GM12878 (cell line): Measurements from ENCODE around the gene ADAMTSL1. TPM values are rescaled to one million over a fixed set of nuclear protein-coding genes. Genes with fewer than 3 reads are reported as not detected.

Source experiments
- ATAC-seq: fragments of 200-7000 bp; cut with Tn5 transposase; 3 replicates; pipeline ENCODE4 v1.9.1; 2020; ENCODE audit warnings: mild to moderate bottlenecking, moderate library complexity
- BruUV-seq: library from RNA; stranded (reverse); fragments of 400-500 nt; replicated peaks from 2 replicates; lab custom pipeline; 2021; lab: Mats Ljungman, UMichigan
- CTCF ChIA-PET: fragments of 300-600 bp; sonication (Branson Sonifier 250); formaldehyde crosslinking; extraction: SDS; loops from one replicate; lab custom pipeline; 2021; ENCODE audit warnings: inconsistent platforms; lab: Yijun Ruan, JAX
- POLR2A ChIA-PET: fragments of 350-600 bp; formaldehyde crosslinking; extraction: SDS; loops from one replicate; lab custom pipeline; 2021; ENCODE audit warnings: inconsistent platforms; lab: Charles Lee
- RAD21 ChIA-PET: fragments of 300-600 bp; sonication (Branson Sonifier 250); formaldehyde crosslinking; loops from one replicate; lab custom pipeline; 2023; ENCODE audit warnings: antibody characterized with exemption; ENCODE audit not compliant: unreplicated experiment; lab: Charles Lee
- SMC1A ChIA-PET: fragments of 300-600 bp; sonication (Branson Sonifier 250); formaldehyde crosslinking; loops from one replicate; lab custom pipeline; 2023; ENCODE audit not compliant: unreplicated experiment, uncharacterized antibody; lab: Charles Lee
- DNase-seq: peaks from one replicate; pipeline ENCODE4 v3.0.0-alpha.2; 2011; ENCODE audit warnings: low read depth, low spot score
- FAIRE-seq: peaks from 3 replicates; lab custom pipeline; 2011; peaks lifted over from hg19 to GRCh38; lab: Jason Lieb, UNC
- H2AFZ ChIP-seq: 2 replicates; pipeline ENCODE4 v1.6.0; 2011; ENCODE audit warnings: low read depth, low read length, control low read depth; ENCODE audit not compliant: control insufficient read depth
- H3K27ac ChIP-seq: 2 replicates; pipeline ENCODE4 v1.5.1; 2011; ENCODE audit warnings: control low read depth; ENCODE audit not compliant: control insufficient read depth, insufficient read depth
- H3K27me3 ChIP-seq, 2 experiments: replicated peaks in 1 of 2; 2 replicates each; pipeline versions ENCODE4 v1.6.0 to v1.6.1; 2011; ENCODE audit warnings: low read length in 1 of 2; ENCODE audit not compliant: control insufficient read depth in 2 of 2, insufficient read depth in 2 of 2
- H3K36me3 ChIP-seq, 2 experiments: 2 replicates each; pipeline ENCODE4 v1.5.1; 2011; ENCODE audit warnings: low read length in 1 of 2; ENCODE audit not compliant: control insufficient read depth in 2 of 2, insufficient read depth in 2 of 2
- H3K4me1 ChIP-seq: 2 replicates; pipeline ENCODE4 v1.6.1; 2011; ENCODE audit warnings: mild to moderate bottlenecking, low read length, moderate library complexity, mixed read lengths; ENCODE audit not compliant: control insufficient read depth, insufficient read depth
- H3K4me2 ChIP-seq: 2 replicates; pipeline ENCODE4 v1.6.0; 2011; ENCODE audit warnings: control low read depth; ENCODE audit not compliant: control insufficient read depth, insufficient read depth
- H3K4me3 ChIP-seq: fragments of 200-600 bp; sonication (generic); 2 replicates; pipeline ENCODE4 v1.5.1; 2016
- H3K79me2 ChIP-seq: 2 replicates; pipeline ENCODE4 v1.6.0; 2011; ENCODE audit warnings: low read length; ENCODE audit not compliant: control insufficient read depth, insufficient read depth
- H3K9ac ChIP-seq: 2 replicates; pipeline ENCODE4 v1.8.0; 2011; ENCODE audit warnings: low read length, control low read depth, mixed read lengths; ENCODE audit not compliant: control insufficient read depth, insufficient read depth
- H3K9me3 ChIP-seq: replicated peaks from 3 replicates; pipeline ENCODE4 v1.5.1; 2011; ENCODE audit warnings: mild to moderate bottlenecking, low read length; ENCODE audit not compliant: control insufficient read depth, insufficient read depth
- H4K20me1 ChIP-seq: 2 replicates; pipeline ENCODE4 v1.6.0; 2011; ENCODE audit not compliant: control insufficient read depth, insufficient read depth
- JUNB ChIP-seq: IDR thresholded peaks from 2 replicates; pipeline ENCODE4 v1.6.1; 2016; ENCODE audit warnings: antibody characterized with exemption, mild to moderate bottlenecking
- NR2C2 ChIP-seq: IDR thresholded peaks from 2 replicates; pipeline ENCODE4 v1.6.1; 2011; ENCODE audit warnings: borderline replicate concordance, low read depth; ENCODE audit not compliant: control insufficient read depth, insufficient read length
- RELA ChIP-seq: fragments of 450-650 bp; IDR thresholded peaks from 2 replicates; pipeline ENCODE4 v1.8.0; 2014; ENCODE audit warnings: borderline replicate concordance; ENCODE audit not compliant: partially characterized antibody
- SIX5 ChIP-seq: IDR thresholded peaks from 2 replicates; pipeline ENCODE4 v1.6.1; 2011; ENCODE audit warnings: mild to moderate bottlenecking, low read depth, low read length, moderate library complexity; ENCODE audit not compliant: severe bottlenecking
- ZNF622 ChIP-seq: fragments of 450-650 bp; IDR thresholded peaks from 2 replicates; pipeline ENCODE4 v1.6.1; 2017; ENCODE audit warnings: mild to moderate bottlenecking, inconsistent platforms
- WGBS: methylation state at CpG from one replicate; pipeline ENCODE4 v1.1.6; 2016; ENCODE audit warnings: low lambda C conversion rate; ENCODE audit not compliant: insufficient replicate concordance, insufficient coverage; ENCODE audit errors: missing lambda C conversion rate; 5-methylcytosine and 5-hydroxymethylcytosine counted together
- in situ Hi-C: fragments of 300-500 bp; cut with MboI; formaldehyde crosslinking; loops from 9 replicates; pipeline ENCODE4 v1.14.3; 2018; ENCODE audit warnings: mixed read lengths
- intact Hi-C: fragments of 100-400 bp; cut with micrococcal nuclease; formaldehyde crosslinking; loops from one replicate; pipeline ENCODE4 v1.14.2; 2022; ENCODE audit not compliant: unreplicated experiment
- polyA plus RNA-seq, 11 experiments: library from polyadenylated mRNA; depleted of rRNA in 4 of 11; unstranded in 6 of 11; stranded (reverse) in 5 of 11; fragments of >200 nt; fragmentation: Nextera tagmentation in 4 of 11; fragmentation: Illumina TruSeq in 1 of 11; extraction: Ambion mirVana in 4 of 11; extraction: Trizol in 1 of 11; gene quantifications; 1 replicate in 1 of 11; 2 replicates in 10 of 11; pipeline versions ENCODE4 v1.2.1 to v1.2.3, GENCODE V29; 2011 to 2016; ENCODE audit warnings: inconsistent platforms in 2 of 11, missing spikeins in 2 of 11, low read depth in 1 of 11
- total RNA-seq, 4 experiments: library from RNA; depleted of rRNA in 3 of 4; stranded (reverse); fragments of >200 nt in 3 of 4; fragmentation: Illumina TruSeq in 1 of 4; extraction: Trizol in 1 of 4; gene quantifications; 2 replicates each; pipeline versions ENCODE4 v1.2.1 to v1.2.3, GENCODE V29; 2013 to 2021
- TF ChIP-seq, protein P1 (sequence below): IDR thresholded peaks from 2 replicates; pipeline ENCODE4 v1.6.1; 2012; ENCODE audit warnings: low read depth, low read length, improper control_type of control experiment
- TF ChIP-seq, protein P2 (sequence below): fragments of 450-650 bp; IDR thresholded peaks from 2 replicates; pipeline ENCODE4 v1.6.1; 2017; ENCODE audit warnings: mild to moderate bottlenecking
- TF ChIP-seq, protein P3 (sequence below): fragments of 450-650 bp; formaldehyde crosslinking; IDR thresholded peaks from 2 replicates; pipeline ENCODE4 v1.4.0; 2022; ENCODE audit warnings: mild to moderate bottlenecking, moderate library complexity
- TF ChIP-seq, protein P4 (sequence below): IDR thresholded peaks from 2 replicates; pipeline ENCODE4 v1.6.1; 2011; ENCODE audit warnings: low read depth, low read length, improper control_type of control experiment, borderline replicate concordance
- TF ChIP-seq, protein P5 (sequence below): fragments of 450-650 bp; IDR thresholded peaks from 2 replicates; pipeline ENCODE4 v1.6.1; 2017; ENCODE audit warnings: low read depth, mild to moderate bottlenecking, moderate library complexity

Gene ADAMTSL1
- total and polyA plus RNA-seq, 10 of the 15 experiments (the other 5 are each of a cell fraction or from before 2014, with no cell fraction given) = 0.01 to 0.10 (median 0.07) TPM; not detected in 6

DNA sequence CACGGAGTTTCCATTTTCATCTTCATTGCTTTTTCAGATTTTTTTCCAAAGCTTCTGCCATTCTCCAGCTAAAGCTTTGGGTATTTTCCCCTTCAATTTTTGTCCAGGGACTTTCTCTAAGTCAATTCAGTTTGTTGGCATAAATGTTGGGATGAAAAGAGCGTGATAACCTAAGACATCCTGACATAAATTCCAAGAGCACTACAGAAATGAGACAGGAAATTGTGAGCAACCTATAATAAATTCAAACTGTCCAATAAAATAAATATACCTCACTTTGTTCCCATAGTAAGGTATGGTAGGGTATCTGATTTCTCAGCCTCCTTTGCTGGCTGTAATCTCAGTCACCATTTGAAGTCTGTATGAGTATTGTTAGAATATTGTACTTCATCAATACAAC, 8.4 kb downstream of the ADAMTSL1 start:
- H3K27me3 ChIP-seq = no peaks in the 10 kb centered on the region
- no peaks in the 10 kb centered on the region for H3K4me1 ChIP-seq
- no peak overlapping the region for H2AFZ ChIP-seq
- SMC1A ChIA-PET = no interaction called here
- no peak for ATAC-seq
- H3K36me3 ChIP-seq = no peaks in the 10 kb centered on the region
- no peaks in the 10 kb centered on the region for H3K79me2 ChIP-seq
- no peaks in the 10 kb centered on the region for H3K9me3 ChIP-seq
- no peak overlapping the region for H3K9ac ChIP-seq
- WGBS = 22% methylated on average over 2 of the region's 2 CpGs
- H3K4me3 ChIP-seq = no peak overlapping the region
- H3K27ac ChIP-seq = no peak overlapping the region
- no peaks in the 10 kb centered on the region for H4K20me1 ChIP-seq
- in situ Hi-C loops (no loop called here), intact Hi-C loops (no loop called here)
- POLR2A ChIA-PET = no interaction called here
- CTCF ChIA-PET = no interaction called here
- DNase-seq = no peak
- H3K4me2 ChIP-seq = no peak overlapping the region
- no peak for FAIRE-seq
- RAD21 ChIA-PET = no interaction called here
- TF ChIP-seq, protein P1, sequence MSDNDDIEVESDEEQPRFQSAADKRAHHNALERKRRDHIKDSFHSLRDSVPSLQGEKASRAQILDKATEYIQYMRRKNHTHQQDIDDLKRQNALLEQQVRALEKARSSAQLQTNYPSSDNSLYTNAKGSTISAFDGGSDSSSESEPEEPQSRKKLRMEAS = no peak
- no peak for TF ChIP-seq JUNB
- TF ChIP-seq, protein P2, sequence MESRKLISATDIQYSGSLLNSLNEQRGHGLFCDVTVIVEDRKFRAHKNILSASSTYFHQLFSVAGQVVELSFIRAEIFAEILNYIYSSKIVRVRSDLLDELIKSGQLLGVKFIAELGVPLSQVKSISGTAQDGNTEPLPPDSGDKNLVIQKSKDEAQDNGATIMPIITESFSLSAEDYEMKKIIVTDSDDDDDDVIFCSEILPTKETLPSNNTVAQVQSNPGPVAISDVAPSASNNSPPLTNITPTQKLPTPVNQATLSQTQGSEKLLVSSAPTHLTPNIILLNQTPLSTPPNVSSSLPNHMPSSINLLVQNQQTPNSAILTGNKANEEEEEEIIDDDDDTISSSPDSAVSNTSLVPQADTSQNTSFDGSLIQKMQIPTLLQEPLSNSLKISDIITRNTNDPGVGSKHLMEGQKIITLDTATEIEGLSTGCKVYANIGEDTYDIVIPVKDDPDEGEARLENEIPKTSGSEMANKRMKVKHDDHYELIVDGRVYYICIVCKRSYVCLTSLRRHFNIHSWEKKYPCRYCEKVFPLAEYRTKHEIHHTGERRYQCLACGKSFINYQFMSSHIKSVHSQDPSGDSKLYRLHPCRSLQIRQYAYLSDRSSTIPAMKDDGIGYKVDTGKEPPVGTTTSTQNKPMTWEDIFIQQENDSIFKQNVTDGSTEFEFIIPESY = no peak
- TF ChIP-seq ZNF622 = no peak
- TF ChIP-seq, protein P3, sequence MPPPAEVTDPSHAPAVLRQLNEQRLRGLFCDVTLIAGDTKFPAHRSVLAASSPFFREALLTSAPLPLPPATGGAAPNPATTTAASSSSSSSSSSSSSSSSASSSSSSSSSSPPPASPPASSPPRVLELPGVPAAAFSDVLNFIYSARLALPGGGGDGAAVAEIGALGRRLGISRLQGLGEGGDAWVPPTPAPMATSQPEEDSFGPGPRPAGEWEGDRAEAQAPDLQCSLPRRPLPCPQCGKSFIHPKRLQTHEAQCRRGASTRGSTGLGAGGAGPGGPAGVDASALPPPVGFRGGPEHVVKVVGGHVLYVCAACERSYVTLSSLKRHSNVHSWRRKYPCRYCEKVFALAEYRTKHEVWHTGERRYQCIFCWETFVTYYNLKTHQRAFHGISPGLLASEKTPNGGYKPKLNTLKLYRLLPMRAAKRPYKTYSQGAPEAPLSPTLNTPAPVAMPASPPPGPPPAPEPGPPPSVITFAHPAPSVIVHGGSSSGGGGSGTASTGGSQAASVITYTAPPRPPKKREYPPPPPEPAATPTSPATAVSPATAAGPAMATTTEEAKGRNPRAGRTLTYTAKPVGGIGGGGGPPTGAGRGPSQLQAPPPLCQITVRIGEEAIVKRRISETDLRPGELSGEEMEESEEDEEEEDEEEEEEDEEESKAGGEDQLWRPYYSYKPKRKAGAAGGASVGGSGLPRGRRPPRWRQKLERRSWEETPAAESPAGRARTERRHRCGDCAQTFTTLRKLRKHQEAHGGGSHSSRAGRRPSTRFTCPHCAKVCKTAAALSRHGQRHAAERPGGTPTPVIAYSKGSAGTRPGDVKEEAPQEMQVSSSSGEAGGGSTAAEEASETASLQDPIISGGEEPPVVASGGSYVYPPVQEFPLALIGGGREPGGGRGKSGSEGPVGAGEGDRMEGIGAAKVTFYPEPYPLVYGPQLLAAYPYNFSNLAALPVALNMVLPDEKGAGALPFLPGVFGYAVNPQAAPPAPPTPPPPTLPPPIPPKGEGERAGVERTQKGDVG (CRISPR knock-in tag) = no peak
- TF ChIP-seq, protein P4, sequence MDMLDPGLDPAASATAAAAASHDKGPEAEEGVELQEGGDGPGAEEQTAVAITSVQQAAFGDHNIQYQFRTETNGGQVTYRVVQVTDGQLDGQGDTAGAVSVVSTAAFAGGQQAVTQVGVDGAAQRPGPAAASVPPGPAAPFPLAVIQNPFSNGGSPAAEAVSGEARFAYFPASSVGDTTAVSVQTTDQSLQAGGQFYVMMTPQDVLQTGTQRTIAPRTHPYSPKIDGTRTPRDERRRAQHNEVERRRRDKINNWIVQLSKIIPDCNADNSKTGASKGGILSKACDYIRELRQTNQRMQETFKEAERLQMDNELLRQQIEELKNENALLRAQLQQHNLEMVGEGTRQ = no peak
- no peak for TF ChIP-seq NR2C2
- TF ChIP-seq SIX5 = no peak
- TF ChIP-seq, protein P5, sequence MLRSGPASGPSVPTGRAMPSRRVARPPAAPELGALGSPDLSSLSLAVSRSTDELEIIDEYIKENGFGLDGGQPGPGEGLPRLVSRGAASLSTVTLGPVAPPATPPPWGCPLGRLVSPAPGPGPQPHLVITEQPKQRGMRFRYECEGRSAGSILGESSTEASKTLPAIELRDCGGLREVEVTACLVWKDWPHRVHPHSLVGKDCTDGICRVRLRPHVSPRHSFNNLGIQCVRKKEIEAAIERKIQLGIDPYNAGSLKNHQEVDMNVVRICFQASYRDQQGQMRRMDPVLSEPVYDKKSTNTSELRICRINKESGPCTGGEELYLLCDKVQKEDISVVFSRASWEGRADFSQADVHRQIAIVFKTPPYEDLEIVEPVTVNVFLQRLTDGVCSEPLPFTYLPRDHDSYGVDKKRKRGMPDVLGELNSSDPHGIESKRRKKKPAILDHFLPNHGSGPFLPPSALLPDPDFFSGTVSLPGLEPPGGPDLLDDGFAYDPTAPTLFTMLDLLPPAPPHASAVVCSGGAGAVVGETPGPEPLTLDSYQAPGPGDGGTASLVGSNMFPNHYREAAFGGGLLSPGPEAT = no peak
- TF ChIP-seq RELA = no peak
- BruUV-seq = no TSS peak
